Skeletal muscle satellite cell (primary cell): ENCODE measurements around the gene IL34.

Experiments
- H3K27me3 ChIP-seq: 2 replicates; pipeline ENCODE4 v1.7.0; 2013; ENCODE audit warnings: low read length; ENCODE audit not compliant: control insufficient read depth, insufficient read depth
- H3K36me3 ChIP-seq: 2 replicates; pipeline ENCODE4 v1.7.0; 2013; ENCODE audit warnings: mild to moderate bottlenecking, control low read depth, low read length; ENCODE audit not compliant: insufficient read depth
- H3K4me1 ChIP-seq: 2 replicates; pipeline ENCODE4 v1.7.0; 2013; ENCODE audit warnings: low read length; ENCODE audit not compliant: control insufficient read depth, insufficient read depth
- H3K4me2 ChIP-seq: 2 replicates; pipeline ENCODE4 v1.7.0; 2013; ENCODE audit warnings: mild to moderate bottlenecking, low read length
- H3K4me3 ChIP-seq: 2 replicates; pipeline ENCODE4 v1.7.0; 2013; ENCODE audit warnings: low read length
- H3K9ac ChIP-seq: 2 replicates; pipeline ENCODE4 v1.7.0; 2013; ENCODE audit warnings: mild to moderate bottlenecking, low read depth, low read length, moderate library complexity
- H3K9me3 ChIP-seq: replicated peaks from 2 replicates; pipeline ENCODE4 v1.7.0; 2013; ENCODE audit warnings: mild to moderate bottlenecking, control low read depth, low read length

Gene IL34

DNA sequence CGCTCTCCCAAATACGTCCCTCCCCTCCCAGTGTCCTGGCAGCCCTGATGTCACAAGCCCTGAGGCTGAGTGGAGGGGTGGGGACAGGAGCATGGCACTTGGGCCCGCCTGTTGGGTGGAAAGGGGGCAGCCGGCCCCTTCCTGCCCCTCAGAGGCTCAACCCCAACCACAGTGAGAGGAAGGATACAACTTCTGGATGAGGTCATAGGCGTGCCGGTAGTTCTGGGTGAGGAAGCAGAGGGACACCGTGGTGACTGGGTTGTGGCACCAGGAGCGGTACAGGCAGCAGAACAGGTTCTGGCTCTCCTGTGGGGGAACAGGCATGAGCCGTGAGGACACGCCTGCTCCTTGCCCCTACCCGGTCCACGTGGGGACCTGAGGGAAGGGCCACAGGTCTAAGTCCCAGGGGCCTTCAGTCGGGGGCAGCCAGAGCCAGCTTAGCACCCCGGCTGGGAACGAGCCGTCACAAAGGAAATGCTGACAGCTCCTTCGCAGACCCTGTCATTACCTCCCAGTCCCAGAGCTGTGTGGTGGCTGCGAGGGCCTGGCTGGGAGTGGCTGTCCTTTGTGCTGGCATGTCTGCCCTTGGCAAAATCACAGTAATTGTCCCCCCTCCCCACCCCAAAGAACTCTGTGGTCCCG is 50.7 kb downstream of the IL34 start:
- peak overlapping the region; percentile 49 for H3K9ac ChIP-seq
- peaks cover 90% of the 10 kb centered on the region for H3K4me1 ChIP-seq
- peaks cover 4% of the 10 kb centered on the region for H3K36me3 ChIP-seq
- H3K4me3 ChIP-seq: no peak overlapping the region
- H3K4me2 ChIP-seq: no peak overlapping the region
- H3K27me3 ChIP-seq: no peaks in the 10 kb centered on the region
- no peaks in the 10 kb centered on the region for H3K9me3 ChIP-seq

DNA sequence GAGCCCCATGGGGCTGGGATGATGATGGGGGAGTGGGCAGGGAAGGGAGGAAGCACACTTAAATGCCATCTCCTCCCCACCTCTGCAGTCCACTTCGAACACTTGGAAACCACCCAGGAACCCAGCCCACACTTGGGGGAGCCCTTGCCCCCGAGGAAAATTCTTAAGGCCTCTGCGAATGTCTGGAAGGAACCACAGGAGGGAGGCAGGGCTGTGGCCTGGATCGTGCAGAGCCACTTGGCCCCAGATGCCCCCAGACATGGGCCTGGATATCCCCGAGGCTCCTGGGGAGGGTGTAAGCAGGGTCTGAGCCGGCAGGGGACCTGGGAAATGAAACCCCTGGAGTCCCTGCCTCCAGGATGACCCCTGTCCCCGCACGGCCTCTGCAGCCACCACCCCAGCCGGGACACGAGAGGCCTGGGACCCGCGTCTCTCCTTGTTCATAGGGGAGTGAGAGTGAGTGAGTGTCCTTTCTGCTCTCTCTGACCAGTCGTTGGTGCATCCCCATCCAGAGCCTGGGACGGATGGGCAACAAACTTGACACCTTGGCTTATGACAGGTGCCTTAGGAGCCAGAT is 51.3 kb downstream of the IL34 start:
- peak overlapping the region; percentile 49 for H3K9ac ChIP-seq
- H3K36me3 ChIP-seq: peaks cover 4% of the 10 kb centered on the region
- no peak overlapping the region for H3K4me2 ChIP-seq
- H3K4me1 ChIP-seq: peaks cover 90% of the 10 kb centered on the region
- no peak overlapping the region for H3K4me3 ChIP-seq
- no peaks in the 10 kb centered on the region for H3K27me3 ChIP-seq
- H3K9me3 ChIP-seq: no peaks in the 10 kb centered on the region

DNA sequence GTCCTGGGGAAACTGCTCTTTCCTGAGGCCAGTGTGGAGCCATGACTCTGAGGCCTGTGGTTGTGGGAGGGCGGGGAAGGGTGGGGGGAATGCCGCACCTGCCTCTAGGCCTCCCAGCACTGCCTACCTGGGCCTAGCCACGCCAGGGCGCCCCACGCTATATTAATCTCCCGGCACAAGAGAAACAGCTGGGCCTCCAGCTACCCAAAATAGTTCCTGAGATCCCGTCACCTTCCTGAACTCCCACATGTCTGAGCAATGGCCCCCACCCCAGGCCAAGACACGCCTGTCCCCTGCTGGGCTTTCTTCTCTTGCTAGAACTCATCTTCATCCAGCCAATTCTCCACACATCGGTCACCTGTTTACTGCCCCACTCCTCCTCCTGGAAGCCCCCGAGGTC is 52.5 kb downstream of the IL34 start:
- Histone ChIP-seq H3K4me2 (no peak overlapping the region), H3K4me1 (peaks cover 90% of the 10 kb centered on the region), H3K27me3 (no peaks in the 10 kb centered on the region), H3K9me3 (no peaks in the 10 kb centered on the region), H3K4me3 (no peak overlapping the region), H3K36me3 (peaks cover 4% of the 10 kb centered on the region), H3K9ac (no peak overlapping the region)

DNA sequence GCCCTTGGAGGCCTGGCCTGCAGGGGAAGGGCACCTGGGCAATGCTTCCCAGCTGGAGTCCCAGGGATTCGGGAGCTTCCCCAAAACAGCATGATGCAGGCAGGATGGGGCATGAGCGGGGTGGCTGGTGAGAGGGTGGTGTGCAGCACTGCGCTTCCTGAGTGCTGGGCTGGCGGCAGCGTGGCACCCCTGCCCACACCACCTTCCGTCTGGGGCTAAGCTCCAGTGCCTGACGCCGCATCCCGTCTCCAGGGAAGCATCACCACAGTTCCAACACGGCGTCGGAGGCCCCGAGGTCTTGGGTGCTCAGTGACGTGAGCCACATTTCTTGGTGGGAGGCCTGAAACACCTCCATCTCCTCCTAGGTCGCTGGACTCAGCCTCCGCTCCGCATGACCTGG is 53.3 kb downstream of the IL34 start:
- peaks cover 90% of the 10 kb centered on the region for H3K4me1 ChIP-seq
- H3K4me3 ChIP-seq: no peak overlapping the region
- H3K9me3 ChIP-seq: no peaks in the 10 kb centered on the region
- peaks cover 4% of the 10 kb centered on the region for H3K36me3 ChIP-seq
- H3K4me2 ChIP-seq: peak overlapping the region; percentile 5
- no peaks in the 10 kb centered on the region for H3K27me3 ChIP-seq
- peak overlapping the region; percentile 77 for H3K9ac ChIP-seq

DNA sequence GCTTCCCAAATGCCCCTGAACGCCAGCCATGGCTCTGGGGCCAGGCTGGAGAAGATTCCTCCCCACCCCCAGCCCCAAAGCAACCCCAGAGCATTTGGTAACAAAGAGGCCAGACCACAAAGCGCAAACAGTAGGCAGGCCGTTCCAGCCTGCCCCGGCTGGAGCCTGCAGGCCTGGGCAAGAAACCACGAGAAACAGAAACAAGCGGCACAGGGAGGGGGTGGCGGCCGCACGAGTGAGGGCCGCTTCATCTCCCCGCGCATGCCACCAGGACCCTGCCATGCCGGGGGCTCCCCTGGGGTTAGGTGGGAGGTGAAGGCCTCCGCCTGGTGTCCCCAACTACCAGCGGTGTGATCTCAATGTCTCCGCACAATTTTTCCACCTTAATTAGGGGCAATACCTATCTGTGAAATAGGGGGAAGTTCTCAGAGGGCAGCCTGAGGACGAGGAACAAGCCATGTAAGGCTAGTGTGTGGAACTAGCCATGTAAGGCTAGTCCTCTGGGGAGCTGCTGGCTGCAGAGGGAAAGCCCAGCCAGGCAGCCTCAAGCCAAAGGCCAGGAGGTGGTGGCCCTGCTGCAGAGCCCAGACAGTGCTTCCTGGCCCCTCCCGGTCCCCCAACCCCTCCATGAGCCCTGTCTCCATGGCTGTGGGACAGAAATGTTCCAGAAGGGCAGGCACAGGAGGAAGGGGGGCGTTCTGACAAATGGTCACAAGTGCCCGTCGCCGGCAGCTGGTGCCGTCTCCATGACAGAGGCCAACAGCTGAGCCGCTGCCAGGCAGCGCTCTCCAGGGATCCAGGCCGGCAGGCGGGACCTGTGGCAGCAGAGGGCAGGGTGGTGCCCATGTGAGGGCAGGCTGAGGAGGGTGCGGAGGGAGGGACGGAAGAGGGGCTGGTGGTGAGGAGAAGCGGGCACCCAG is 54.0 kb downstream of the IL34 start:
- H3K27me3 ChIP-seq: no peaks in the 10 kb centered on the region
- peak overlapping the region; percentile 77 for H3K9ac ChIP-seq
- peaks cover 90% of the 10 kb centered on the region for H3K4me1 ChIP-seq
- peaks cover 4% of the 10 kb centered on the region for H3K36me3 ChIP-seq
- H3K4me2 ChIP-seq: peak overlapping the region; percentile 31
- no peak overlapping the region for H3K4me3 ChIP-seq
- H3K9me3 ChIP-seq: no peaks in the 10 kb centered on the region

DNA sequence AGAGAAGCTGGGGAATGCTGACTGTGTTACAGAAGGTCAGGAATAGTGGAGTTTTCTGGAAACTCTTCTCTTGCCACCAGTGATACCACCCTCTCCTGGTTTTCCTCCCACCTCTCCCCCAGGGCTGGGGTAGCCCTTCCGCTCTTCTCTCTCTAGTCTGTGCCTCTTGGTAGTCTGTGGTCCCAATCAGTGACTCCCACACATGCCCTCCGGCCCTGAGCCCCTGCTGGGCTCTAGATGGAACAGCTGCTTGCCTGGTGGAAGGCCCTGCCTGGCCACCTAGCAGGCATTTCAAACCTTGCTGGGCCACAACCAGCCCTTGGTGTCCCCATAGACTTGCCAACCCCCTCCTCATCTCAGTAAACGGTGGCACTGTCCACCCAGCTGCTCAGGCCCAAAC is 54.7 kb downstream of the IL34 start:
- H3K36me3 ChIP-seq: peaks cover 4% of the 10 kb centered on the region
- H3K4me2 ChIP-seq: peak overlapping the region; percentile 31
- H3K9me3 ChIP-seq: no peaks in the 10 kb centered on the region
- H3K9ac ChIP-seq: peak overlapping the region; percentile 77
- H3K27me3 ChIP-seq: no peaks in the 10 kb centered on the region
- H3K4me3 ChIP-seq: no peak overlapping the region
- peaks cover 90% of the 10 kb centered on the region for H3K4me1 ChIP-seq

DNA sequence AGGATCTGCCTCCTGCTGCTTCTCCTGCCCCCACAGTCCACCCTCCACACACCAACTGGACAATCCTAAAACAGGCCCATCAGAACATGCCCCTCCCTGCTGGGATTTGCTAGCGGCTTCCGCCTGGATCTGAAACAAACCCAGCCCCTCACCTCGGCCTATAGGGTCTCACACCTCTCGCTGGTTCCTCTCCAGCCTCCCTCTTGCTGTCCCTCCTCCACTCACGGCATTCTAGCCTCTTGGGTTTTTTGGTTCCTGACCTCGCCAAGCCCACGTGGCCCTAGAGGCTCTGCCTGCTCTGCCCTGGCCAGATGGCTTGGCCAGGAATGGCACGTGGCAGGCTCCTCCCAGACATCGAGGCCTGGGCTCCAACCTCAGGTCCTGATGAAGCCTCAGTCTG is 55.2 kb downstream of the IL34 start:
- Histone ChIP-seq H3K9me3 (no peaks in the 10 kb centered on the region), H3K4me3 (no peak overlapping the region), H3K4me1 (peaks cover 93% of the 10 kb centered on the region), H3K36me3 (peaks cover 4% of the 10 kb centered on the region), H3K9ac (peak overlapping the region; percentile 77), H3K4me2 (no peak overlapping the region), H3K27me3 (no peaks in the 10 kb centered on the region)

DNA sequence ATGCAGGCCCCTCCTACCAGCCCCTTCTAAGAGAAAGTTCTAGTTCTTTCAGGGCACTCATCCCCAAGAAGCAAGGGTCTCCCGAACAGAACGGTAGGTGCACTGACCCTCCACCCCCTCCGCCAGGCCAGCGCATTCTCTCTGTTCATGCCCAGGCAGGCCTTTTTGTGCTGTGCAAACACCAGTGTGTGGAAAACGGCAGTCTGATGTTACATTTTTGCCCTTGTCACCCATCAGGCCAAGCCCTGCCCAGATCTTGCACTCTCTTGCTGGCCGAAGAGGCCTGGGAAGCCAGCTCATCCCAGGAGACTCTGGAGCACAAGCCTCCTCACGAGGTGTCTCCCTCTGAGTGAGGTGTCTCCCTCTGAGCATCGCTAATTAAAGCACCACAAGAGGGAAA is 55.6 kb downstream of the IL34 start:
- peak overlapping the region; percentile 45 for H3K9ac ChIP-seq
- H3K27me3 ChIP-seq: no peaks in the 10 kb centered on the region
- peaks cover 4% of the 10 kb centered on the region for H3K36me3 ChIP-seq
- no peak overlapping the region for H3K4me2 ChIP-seq
- H3K9me3 ChIP-seq: no peaks in the 10 kb centered on the region
- peaks cover 93% of the 10 kb centered on the region for H3K4me1 ChIP-seq
- no peak overlapping the region for H3K4me3 ChIP-seq

DNA sequence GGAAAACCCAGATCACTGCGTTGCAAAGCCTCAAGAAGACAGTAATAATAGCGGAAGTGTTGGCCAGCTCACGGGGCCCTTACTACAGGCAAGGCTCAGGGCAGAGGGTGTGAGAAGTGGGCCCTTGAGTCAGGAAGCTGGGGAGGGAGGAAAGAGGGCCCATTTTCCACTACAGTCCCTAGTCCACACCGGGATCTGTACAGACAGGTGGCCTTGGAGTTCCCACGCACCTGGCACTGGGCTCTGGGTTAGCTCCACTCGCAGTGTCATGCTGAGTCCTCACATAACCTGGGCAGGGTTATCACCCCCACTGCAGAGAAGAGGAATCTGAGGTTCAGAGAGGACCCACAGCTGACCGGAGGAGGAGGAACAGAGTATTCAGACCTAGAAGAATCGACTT is 56.3 kb downstream of the IL34 start:
- Histone ChIP-seq H3K36me3 (peaks cover 4% of the 10 kb centered on the region), H3K4me3 (no peak overlapping the region), H3K27me3 (no peaks in the 10 kb centered on the region), H3K4me2 (peak overlapping the region; percentile 22), H3K9ac (peak overlapping the region; percentile 45), H3K4me1 (peaks cover 93% of the 10 kb centered on the region), H3K9me3 (no peaks in the 10 kb centered on the region)

DNA sequence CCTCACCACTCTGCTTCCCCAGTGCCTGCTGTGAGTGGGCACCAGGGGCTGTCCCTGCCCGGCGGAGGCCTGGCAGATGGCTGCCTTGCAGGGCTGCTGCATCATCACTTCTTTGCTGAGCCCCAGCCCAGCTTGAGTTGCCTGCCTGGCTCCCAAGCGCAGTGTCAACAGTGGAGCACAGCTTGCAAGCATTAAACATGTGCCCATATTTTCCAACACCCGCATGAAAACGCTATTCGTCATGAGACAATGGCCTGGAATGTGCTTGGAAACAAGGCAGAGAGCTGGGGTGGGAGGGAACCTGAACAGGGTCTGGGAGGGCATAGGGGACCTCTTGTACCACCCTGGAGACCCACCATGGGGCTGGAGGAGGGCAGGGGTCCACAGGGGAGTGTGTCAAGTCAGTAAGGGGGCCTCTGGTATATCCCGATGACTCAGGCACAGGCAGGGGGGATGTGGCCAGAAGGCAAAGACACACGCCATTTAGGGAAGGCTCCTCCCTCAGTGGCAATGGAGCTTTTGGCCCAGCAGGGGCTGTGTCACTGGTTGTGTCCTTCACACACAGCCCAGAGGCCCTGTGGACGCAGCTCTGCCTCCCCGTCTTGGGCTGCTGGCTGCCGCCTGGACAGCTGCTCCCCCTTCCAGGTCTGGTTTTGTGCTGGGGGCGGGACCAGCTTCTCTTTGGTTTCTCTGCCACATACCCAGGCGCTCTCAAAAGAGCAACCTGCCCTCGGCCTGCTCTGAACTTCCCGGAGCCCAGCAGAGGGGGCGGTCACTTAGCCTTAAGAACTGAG is 56.9 kb downstream of the IL34 start:
- no peaks in the 10 kb centered on the region for H3K9me3 ChIP-seq
- peaks cover 4% of the 10 kb centered on the region for H3K36me3 ChIP-seq
- H3K27me3 ChIP-seq: no peaks in the 10 kb centered on the region
- peak overlapping the region; percentile 22 for H3K4me2 ChIP-seq
- peaks cover 93% of the 10 kb centered on the region for H3K4me1 ChIP-seq
- H3K9ac ChIP-seq: peak overlapping the region; percentile 45
- peak overlapping the region; percentile 3 for H3K4me3 ChIP-seq

DNA sequence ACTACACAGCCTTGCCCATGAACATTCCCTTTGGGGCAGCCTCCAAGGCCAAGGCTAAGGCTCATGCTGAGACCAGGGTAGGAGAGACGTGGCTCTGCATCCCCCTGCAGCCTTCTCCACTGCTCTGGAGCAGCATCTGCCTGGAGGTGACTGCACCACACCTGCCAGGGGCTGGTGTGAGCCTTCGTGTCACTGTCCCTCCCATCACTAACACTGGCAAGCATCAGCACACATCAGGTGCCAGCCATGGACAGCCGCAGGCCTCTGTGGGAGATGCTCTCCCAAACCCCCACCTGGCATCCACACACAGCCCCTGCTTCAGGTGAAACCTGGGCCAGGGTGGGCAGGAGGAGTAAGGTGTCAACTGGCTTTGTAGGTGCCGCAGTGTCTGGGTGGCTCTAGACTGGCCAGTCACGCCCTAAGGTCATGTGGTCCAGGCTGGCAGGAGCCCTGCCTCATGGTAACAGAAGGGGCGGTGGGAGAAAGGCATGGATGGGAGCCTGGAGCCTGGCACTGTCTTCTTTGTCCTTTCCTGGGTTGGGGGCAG is 57.5 kb downstream of the IL34 start:
- peak overlapping the region; percentile 45 for H3K9ac ChIP-seq
- H3K4me3 ChIP-seq: peak overlapping the region; percentile 3
- peaks cover 4% of the 10 kb centered on the region for H3K36me3 ChIP-seq
- no peaks in the 10 kb centered on the region for H3K9me3 ChIP-seq
- no peaks in the 10 kb centered on the region for H3K27me3 ChIP-seq
- H3K4me2 ChIP-seq: peak overlapping the region; percentile 22
- H3K4me1 ChIP-seq: peaks cover 98% of the 10 kb centered on the region
